ENCODE data around the gene TMEM255A.
A peak's percentile ranks its signal among the peaks of the same experiment; 100 is the strongest.

The TMEM255A gene

GRCh38 chrX:120269373-120270035, 41.8 kb downstream of the TMEM255A start:
- DNase-seq (ENCODE audit: low read depth, low spot score): no peak

DNA sequence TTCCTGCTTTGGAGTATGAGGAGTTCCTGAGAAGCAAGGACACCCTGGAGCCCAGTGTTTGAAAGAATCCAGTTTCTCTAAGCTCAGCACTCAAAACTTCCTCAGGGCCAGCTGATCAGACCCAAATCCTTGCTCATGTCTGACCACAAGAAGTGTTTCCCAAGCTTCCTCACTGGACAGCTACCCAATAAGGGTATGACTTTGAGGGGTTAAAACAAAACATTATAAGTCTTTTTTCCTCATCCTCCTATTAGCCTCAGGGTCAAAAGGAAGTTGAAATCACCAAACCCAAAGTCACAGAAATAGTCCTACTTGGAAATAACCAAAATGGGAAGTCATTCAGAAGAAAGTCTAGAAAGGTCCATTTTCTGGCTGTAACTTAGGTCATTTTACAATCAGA, 46.9 kb downstream of the TMEM255A start:
- no peak for DNase-seq (ENCODE audit: low read depth, low spot score)

DNA sequence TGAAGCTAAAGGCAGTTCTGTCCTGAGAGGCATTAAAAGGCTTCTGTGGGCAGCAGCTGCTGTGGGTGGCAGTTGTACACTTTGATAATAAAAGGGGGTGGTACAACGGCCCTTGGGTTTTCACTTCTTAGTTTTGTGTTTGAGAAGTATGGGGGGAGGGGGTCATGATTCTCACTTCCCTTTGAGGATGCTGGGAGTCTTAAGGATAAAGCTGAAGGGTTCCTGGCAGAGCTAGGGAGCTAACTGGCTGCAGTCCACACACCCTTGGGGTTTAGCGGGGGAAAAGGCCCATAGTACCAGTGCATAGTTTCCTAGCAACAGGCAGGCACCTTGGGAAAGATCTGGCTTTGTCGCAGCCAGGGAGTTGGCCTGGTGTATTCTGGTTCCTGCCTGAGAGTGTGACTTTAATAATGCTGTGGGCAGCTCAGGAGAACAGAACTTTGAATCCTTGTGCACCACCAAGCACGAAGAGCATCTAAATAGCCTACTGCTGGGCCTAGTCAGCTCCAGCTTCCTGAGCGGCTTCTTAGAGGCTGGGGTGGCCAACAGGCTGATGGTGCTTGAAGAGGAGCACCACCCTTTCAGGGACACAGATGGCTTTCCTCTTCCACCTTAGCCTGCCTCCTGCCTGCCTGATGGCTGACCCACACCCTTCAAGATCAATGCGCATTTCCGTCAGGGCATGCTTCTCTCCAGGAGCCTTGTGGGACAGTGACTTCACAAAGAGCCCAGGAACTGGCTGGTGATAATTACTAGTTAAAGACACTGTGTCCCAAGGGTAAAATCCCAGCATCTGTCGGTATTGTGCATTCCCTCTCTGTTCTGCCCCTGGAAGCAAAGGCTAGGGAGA, 48.2 kb downstream of the TMEM255A start:
- no peak for DNase-seq (ENCODE audit: low read depth, low spot score)

- no peak for DNase-seq (ENCODE audit: low read depth, low spot score)
These were observed 50.9 kb downstream of the TMEM255A start for GRCh38 chrX:120260369-120260768.

GRCh38 chrX:120253784-120254183, 57.5 kb downstream of the TMEM255A start:
- no peak for DNase-seq (ENCODE audit: low read depth, low spot score)

- DNase-seq (ENCODE audit: low read depth, low spot score): no peak
These were observed 59.7 kb downstream of the TMEM255A start for GRCh38 chrX:120251471-120252011.

- DNase-seq (ENCODE audit: low read depth, low spot score): peak; percentile 85
These were observed 60.6 kb downstream of the TMEM255A start, which contains the start of gene ZBTB33 for GRCh38 chrX:120250522-120251271. Gene ZBTB33, plus strand, starts transcription at chrX:120250812. Its CDS starts 2,604 bp downstream, at chrX:120253416.

- DNase-seq (ENCODE audit: low read depth, low spot score): peak; percentile 50
These were observed 66.3 kb downstream of the TMEM255A start for GRCh38 chrX:120244735-120245498.

- DNase-seq (ENCODE audit: low read depth, low spot score): no peak
These were observed 66.9 kb downstream of the TMEM255A start for GRCh38 chrX:120244395-120244734.

GRCh38 chrX:120242813-120243212, 68.4 kb downstream of the TMEM255A start:
- DNase-seq (ENCODE audit: low read depth, low spot score): no peak

DNA sequence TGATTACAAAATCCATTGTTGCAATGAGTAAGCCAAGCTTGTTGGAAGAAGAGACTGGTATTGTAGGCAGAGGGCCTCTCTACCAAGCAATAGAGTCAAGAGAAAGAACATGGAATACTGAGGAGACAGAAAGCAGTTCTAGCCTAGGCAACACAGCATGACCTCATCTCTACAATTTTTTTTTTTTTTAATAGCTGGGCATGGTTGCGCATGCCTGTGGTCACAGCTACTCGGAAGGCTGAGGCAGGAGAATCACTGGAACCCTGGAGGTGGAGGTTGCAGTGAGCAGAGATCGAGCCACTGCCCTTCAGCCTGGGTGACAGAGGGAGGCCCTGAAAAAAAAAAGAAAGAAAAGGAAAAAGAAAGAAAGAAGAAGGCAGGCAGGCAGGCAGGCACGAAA, 72.3 kb downstream of the TMEM255A start:
- no peak for DNase-seq (ENCODE audit: low read depth, low spot score)

DNA sequence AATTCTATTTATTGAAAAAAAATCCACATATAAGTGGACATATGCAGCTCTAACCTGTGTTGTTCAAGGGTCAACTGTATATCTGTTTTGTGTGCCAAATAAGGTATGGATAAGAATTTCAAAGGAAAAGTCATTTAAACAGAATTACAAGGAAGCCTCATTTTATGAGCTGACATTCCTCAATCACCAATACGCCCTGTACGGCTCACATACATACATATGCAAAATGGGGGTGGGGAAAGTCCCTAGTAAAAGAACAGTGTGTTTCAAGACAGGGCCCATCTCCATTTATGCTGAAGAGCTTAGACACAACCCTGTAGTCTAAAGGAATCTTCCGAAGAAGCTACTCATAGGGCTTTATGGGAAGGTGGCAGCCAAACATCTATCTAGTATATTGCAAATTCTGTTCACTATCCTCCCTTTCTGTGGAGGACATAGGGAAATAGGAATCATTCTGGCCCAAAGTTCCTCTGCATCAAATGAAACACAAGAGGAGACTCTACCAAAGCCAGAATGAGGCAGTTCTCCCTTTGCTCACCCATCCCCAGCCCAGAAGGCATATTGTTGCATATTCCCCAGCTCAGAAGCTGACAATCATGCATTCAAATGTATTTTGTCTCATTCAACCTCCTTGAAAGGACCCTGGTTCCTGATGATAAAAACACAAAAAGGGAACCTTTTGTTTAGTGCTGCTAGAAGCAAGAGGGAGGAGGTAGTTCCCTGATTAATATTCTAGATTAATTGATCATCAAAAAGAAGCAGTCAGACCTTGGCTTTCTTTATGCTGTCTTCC, 74.4 kb downstream of the TMEM255A start:
- no peak for DNase-seq (ENCODE audit: low read depth, low spot score)

DNA sequence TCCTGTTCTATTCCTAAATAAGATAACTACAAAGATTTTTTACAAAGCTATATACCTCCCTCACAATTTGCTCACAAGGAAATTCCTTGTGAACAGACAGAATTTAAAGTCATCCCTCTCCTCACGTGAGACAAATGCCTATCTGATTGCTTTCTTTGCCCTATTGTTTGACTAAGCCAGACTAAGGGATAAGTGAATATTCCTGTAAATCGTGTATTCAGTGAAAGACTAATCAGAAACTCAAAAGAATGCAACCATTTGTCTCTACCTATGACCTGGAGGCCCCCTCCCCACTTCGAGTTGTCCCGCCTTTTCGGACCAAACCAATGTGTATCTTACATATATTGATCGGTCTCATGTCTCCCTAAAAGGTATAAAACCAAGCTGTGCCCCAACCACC, 76.0 kb downstream of the TMEM255A start:
- no peak for DNase-seq (ENCODE audit: low read depth, low spot score)

DNA sequence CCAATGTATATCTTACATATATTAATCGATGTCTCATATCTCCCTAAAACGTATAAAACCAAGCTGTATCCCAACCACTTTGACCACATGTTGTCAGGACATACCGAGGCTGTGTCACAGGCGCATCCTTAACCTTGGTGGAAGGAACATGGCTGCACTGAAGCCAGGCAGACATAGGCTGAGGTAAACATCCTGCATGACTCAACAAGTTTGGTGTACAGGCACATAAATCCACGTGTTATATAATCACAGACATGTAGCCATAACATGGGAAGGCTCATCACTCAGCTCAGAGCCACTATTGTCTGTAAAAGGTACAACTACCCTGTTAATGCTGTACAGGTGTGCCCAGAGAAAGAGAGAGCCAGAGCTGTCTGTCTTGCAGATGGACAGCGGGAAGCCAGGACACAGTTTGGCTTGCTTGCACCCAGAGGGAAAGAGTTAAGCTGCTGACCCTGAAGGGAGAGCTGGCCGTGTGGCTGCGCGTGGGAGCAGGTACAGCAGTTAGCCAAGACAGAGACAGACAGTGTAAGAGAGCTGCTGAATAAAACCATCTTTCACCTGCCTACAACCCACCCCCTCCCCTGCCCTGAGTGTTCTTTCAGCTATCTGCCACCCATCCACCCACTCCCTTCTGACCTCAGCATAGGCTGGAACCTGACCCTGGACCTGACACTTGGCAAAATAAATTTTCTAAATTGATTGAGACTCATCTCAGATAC, 82.9 kb downstream of the TMEM255A start:
- DNase-seq (ENCODE audit: low read depth, low spot score): no peak

- DNase-seq (ENCODE audit: low read depth, low spot score): no peak
These were observed 86.9 kb downstream of the TMEM255A start for GRCh38 chrX:120224388-120224787.

DNA sequence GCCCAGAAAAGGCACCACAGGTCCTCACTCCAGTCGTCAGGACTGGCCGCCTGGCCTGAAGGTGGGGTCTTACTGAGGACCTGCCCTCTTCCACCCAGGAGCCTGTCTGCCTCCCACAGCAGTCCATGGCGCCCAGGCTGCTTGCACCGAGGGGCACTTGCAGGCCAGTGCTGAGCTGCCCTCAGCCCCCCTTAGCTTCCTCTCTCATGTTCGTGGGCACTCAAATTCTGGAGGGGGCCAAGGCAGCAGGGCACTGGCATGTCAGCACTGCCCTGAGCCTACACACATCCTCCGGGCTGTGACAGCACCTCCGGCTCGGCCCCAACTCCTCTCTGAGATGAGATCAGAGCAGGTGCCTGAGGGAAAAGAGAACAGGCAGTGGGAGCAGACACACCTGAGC, 87.9 kb downstream of the TMEM255A start:
- DNase-seq (ENCODE audit: low read depth, low spot score): no peak

DNA sequence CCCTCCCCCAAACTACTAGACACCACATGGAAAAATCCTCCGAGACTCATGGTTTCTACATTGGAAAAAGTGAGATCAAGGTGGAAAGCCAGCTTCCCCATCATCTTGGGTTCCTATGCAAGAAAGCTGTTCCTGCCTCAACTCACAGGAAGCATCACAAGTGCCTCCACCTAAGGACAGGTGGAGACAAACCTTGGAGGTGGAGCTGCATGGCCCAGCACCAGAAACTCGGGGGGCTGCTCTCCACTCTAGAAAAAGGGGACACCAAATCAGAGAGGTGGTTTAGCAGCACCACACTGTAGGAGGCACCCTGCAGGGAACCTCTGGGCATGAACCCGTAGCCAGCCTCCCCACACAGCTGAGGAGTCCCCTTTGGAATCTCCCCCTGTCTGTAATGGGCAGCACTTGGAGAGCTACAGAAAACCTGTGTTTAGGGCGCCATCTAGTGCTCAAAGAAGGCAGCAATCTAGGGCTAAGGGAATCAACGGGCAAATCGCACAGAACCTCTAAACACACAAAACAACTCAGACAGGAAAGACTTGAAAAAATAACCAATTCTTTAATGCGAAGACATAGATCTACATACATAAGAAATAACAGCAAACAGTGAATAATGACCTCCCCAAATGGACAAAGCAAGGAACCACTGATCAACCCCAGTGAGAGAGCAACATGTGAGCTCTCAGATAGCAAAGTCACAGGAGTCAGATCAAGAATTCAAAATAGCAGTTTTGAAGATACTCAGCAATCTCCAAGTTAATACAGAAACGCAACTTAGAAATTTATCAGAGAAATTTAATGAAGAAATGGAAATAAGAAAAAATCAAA, 97.6 kb downstream of the TMEM255A start:
- DNase-seq (ENCODE audit: low read depth, low spot score): peak; percentile 0
